H9 (cell line): ENCODE results near the gene AKT1. TPM values are rescaled to one million over a fixed set of nuclear protein-coding genes. Genes with fewer than 3 reads are reported as not detected.

Experiments used
- DNase-seq: peaks from one replicate; pipeline ENCODE4 v3.0.0-alpha.2; 2017
- H2AFZ ChIP-seq: one replicate; pipeline ENCODE4 v1.6.1; 2013; ENCODE audit warnings: mild to moderate bottlenecking, low read length, control low read depth, moderate library complexity
- H2AK5ac ChIP-seq: 2 replicates; pipeline ENCODE4 v1.6.1; 2013; ENCODE audit warnings: low read length, control low read depth, mixed read lengths; ENCODE audit not compliant: insufficient read length
- H2BK120ac ChIP-seq: one replicate; pipeline ENCODE4 v1.6.1; 2013; ENCODE audit warnings: low read depth, mild to moderate bottlenecking, low read length, control low read depth, inconsistent platforms; ENCODE audit not compliant: poor library complexity, severe bottlenecking
- H2BK12ac ChIP-seq: 2 replicates; pipeline ENCODE4 v1.6.1; 2013; ENCODE audit warnings: low read length, control low read depth, mixed read lengths, low read depth; ENCODE audit not compliant: insufficient read length
- H2BK15ac ChIP-seq: 2 replicates; pipeline ENCODE4 v1.6.1; 2013; ENCODE audit warnings: low read depth, low read length, control low read depth
- H2BK20ac ChIP-seq: one replicate; pipeline ENCODE4 v1.6.1; 2013; ENCODE audit warnings: low read depth, mild to moderate bottlenecking, low read length, control low read depth, inconsistent platforms; ENCODE audit not compliant: poor library complexity, severe bottlenecking
- H2BK5ac ChIP-seq: 2 replicates; pipeline ENCODE4 v1.6.1; 2013; ENCODE audit warnings: low read length, control low read depth, mixed read lengths; ENCODE audit not compliant: insufficient read length
- H3K14ac ChIP-seq: 2 replicates; pipeline ENCODE4 v1.6.1; 2013; ENCODE audit warnings: low read length, control low read depth; ENCODE audit not compliant: insufficient read depth
- H3K18ac ChIP-seq: 2 replicates; pipeline ENCODE4 v1.6.1; 2013; ENCODE audit warnings: low read depth, mild to moderate bottlenecking, mixed read lengths, low read length, control low read depth; ENCODE audit not compliant: insufficient read length
- H3K23ac ChIP-seq: 2 replicates; pipeline ENCODE4 v1.6.1; 2013; ENCODE audit warnings: low read length, control low read depth, mixed read lengths, low read depth; ENCODE audit not compliant: insufficient read length
- H3K23me2 ChIP-seq: 2 replicates; pipeline ENCODE4 v1.6.1; 2013; ENCODE audit warnings: low read depth, mild to moderate bottlenecking, mixed read lengths, low read length, control low read depth; ENCODE audit not compliant: insufficient read length, poor library complexity, severe bottlenecking
- H3K27ac ChIP-seq: 2 replicates; pipeline ENCODE4 v1.5.1; 2013; ENCODE audit warnings: low read length, control low read depth, mixed read lengths, low read depth; ENCODE audit not compliant: insufficient read length
- H3K27me3 ChIP-seq: 2 replicates; pipeline ENCODE4 v1.6.1; 2013; ENCODE audit warnings: low read length, control low read depth, inconsistent platforms; ENCODE audit not compliant: insufficient read depth
- H3K4ac ChIP-seq: 2 replicates; pipeline ENCODE4 v1.6.1; 2013; ENCODE audit warnings: low read depth, mild to moderate bottlenecking, control low read depth, inconsistent platforms, low read length, moderate library complexity
- H3K4me1 ChIP-seq: 2 replicates; pipeline ENCODE4 v1.6.1; 2013; ENCODE audit warnings: low read length, control low read depth, inconsistent platforms; ENCODE audit not compliant: insufficient read depth
- H3K4me2 ChIP-seq: 2 replicates; pipeline ENCODE4 v1.6.1; 2013; ENCODE audit warnings: low read length, control low read depth, mixed read lengths; ENCODE audit not compliant: insufficient read length, insufficient read depth
- H3K56ac ChIP-seq: 2 replicates; pipeline ENCODE4 v1.6.1; 2013; ENCODE audit warnings: low read depth, mild to moderate bottlenecking, mixed read lengths, low read length, control low read depth; ENCODE audit not compliant: insufficient read length
- H3K79me1 ChIP-seq: 2 replicates; pipeline ENCODE4 v1.6.1; 2013; ENCODE audit warnings: low read depth, mild to moderate bottlenecking, moderate library complexity, low read length, control low read depth, inconsistent platforms; ENCODE audit not compliant: insufficient read depth, poor library complexity, severe bottlenecking
- H3K79me2 ChIP-seq: 2 replicates; pipeline ENCODE4 v1.6.1; 2013; ENCODE audit warnings: low read length, control low read depth, inconsistent platforms; ENCODE audit not compliant: insufficient read depth
- H3K9ac ChIP-seq: 2 replicates; pipeline ENCODE4 v1.6.1; 2013; ENCODE audit warnings: low read length, control low read depth, mixed read lengths; ENCODE audit not compliant: insufficient read length; ENCODE audit errors: extremely low read depth
- H3K9me3 ChIP-seq: one replicate; pipeline ENCODE4 v1.6.1; 2013; ENCODE audit warnings: low read depth, low read length, inconsistent platforms; ENCODE audit not compliant: control insufficient read depth
- H3T11ph ChIP-seq: one replicate; pipeline ENCODE4 v1.6.1; 2013; ENCODE audit warnings: mild to moderate bottlenecking, low read length, control low read depth, inconsistent platforms
- H4K20me1 ChIP-seq: one replicate; pipeline ENCODE4 v1.6.1; 2013; ENCODE audit not compliant: control insufficient read depth, insufficient read length, insufficient read depth
- H4K5ac ChIP-seq: 2 replicates; pipeline ENCODE4 v1.6.1; 2013; ENCODE audit warnings: low read depth, mild to moderate bottlenecking, mixed read lengths, low read length, control low read depth; ENCODE audit not compliant: insufficient read length
- H4K8ac ChIP-seq: replicated peaks from 2 replicates; pipeline ENCODE4 v1.6.1; 2013; ENCODE audit warnings: low read length, control low read depth, mixed read lengths, low read depth; ENCODE audit not compliant: insufficient read length
- H4K91ac ChIP-seq: 2 replicates; pipeline ENCODE4 v1.6.1; 2013; ENCODE audit warnings: low read depth, mild to moderate bottlenecking, moderate library complexity, mixed read lengths, low read length, control low read depth; ENCODE audit not compliant: insufficient read length
- H3K27ac Mint-ChIP-seq, 3 experiments: 2 replicates in 2 of 3; 3 replicates in 1 of 3; pipeline ENCODE4 v1.8.0; 2020 to 2021; ENCODE audit warnings: mixed read lengths in 3 of 3, mild to moderate bottlenecking in 1 of 3, moderate library complexity in 1 of 3
- H3K27me3 Mint-ChIP-seq: 2 replicates; pipeline ENCODE4 v1.8.0; 2021; ENCODE audit warnings: low read depth, mild to moderate bottlenecking, moderate library complexity, mixed read lengths
- H3K36me3 Mint-ChIP-seq, 3 experiments: 2 replicates in 2 of 3; 3 replicates in 1 of 3; pipeline ENCODE4 v1.8.0; 2020 to 2021; ENCODE audit warnings: low read depth in 3 of 3, mixed read lengths in 3 of 3; ENCODE audit not compliant: insufficient read depth in 1 of 3
- H3K4me1 Mint-ChIP-seq, 2 experiments: 2 replicates each; pipeline ENCODE4 v1.8.0; 2020; ENCODE audit warnings: mixed read lengths in 2 of 2
- H3K4me3 Mint-ChIP-seq, 2 experiments: 2 replicates in 1 of 2; 3 replicates in 1 of 2; pipeline ENCODE4 v1.8.0; 2020 to 2021; ENCODE audit warnings: mild to moderate bottlenecking in 2 of 2, mixed read lengths in 2 of 2, moderate library complexity in 1 of 2
- H3K9me3 Mint-ChIP-seq, 2 experiments: 2 replicates in 1 of 2; 3 replicates in 1 of 2; pipeline ENCODE4 v1.8.0; 2020; ENCODE audit warnings: mild to moderate bottlenecking in 2 of 2, mixed read lengths in 2 of 2, moderate library complexity in 1 of 2
- CTCF ChIP-seq: fragments of 200-600 bp; sonication (generic); conservative IDR thresholded peaks from 3 replicates; pipeline ENCODE4 v1.8.0; 2021; ENCODE audit warnings: antibody characterized with exemption, mild to moderate bottlenecking
- WGBS: extraction: QIAGEN DNeasy Blood & Tissue Kit; methylation state at CpG from one replicate; pipeline ENCODE4 v1.1.7; 2013; ENCODE audit warnings: missing lambda C conversion rate, low lambda C conversion rate, mixed read lengths; ENCODE audit not compliant: insufficient read length; ENCODE audit errors: extremely low coverage; 5-methylcytosine and 5-hydroxymethylcytosine counted together
- total RNA-seq: library from RNA; stranded (reverse); gene quantifications from 2 replicates; pipeline ENCODE4 v1.2.1, GENCODE V29; 2021

Gene AKT1
- total RNA-seq, 1 experiment from 2014 or later = 101 TPM

GRCh38 chr14:104785708-104786080, 9.9 kb downstream of the AKT1 start:
- WGBS = no CpG with 5 or more reads among the region's 13 CpGs
- TF ChIP-seq CTCF = no peak
- no peak overlapping the region for H4K91ac ChIP-seq
- H3K79me1 ChIP-seq = no peaks in the 10 kb centered on the region
- H3K4me1 ChIP-seq = no peaks in the 10 kb centered on the region
- H3K79me2 ChIP-seq = no peaks in the 10 kb centered on the region; the same call in 1 of the 2 replicates
- H4K20me1 ChIP-seq = no peaks in the 10 kb centered on the region
- no peak for DNase-seq
- H2BK20ac ChIP-seq = no peak overlapping the region
- H3K27ac ChIP-seq = no peak overlapping the region
- peaks cover 0 to 12% (median 5%) of the 10 kb centered on the region in 3 experiments; a peak in 2 of 7 replicates for H3K36me3 Mint-ChIP-seq
- no peaks in the 10 kb centered on the region for H3K9me3 Mint-ChIP-seq
- no peak overlapping the region for H4K5ac ChIP-seq
- H3K9me3 ChIP-seq = no peaks in the 10 kb centered on the region
- no peak overlapping the region for H3T11ph ChIP-seq
- no peaks in the 10 kb centered on the region for H3K4me1 Mint-ChIP-seq
- no peak overlapping the region for H2AFZ ChIP-seq
- H2BK15ac ChIP-seq = no peak overlapping the region
- no peaks in the 10 kb centered on the region for H3K27me3 ChIP-seq
- no peak overlapping the region for H4K8ac ChIP-seq
- no peak overlapping the region for H3K18ac ChIP-seq
- H3K23ac ChIP-seq = no peak overlapping the region
- H2BK12ac ChIP-seq = no peak overlapping the region
- H3K14ac ChIP-seq = no peak overlapping the region
- H3K23me2 ChIP-seq = no peaks in the 10 kb centered on the region
- no peak overlapping the region for H3K4me3 Mint-ChIP-seq
- no peak overlapping the region for H2BK5ac ChIP-seq
- no peak overlapping the region for H3K9ac ChIP-seq
- H3K4me2 ChIP-seq = no peak overlapping the region
- H2BK120ac ChIP-seq = no peak overlapping the region
- H3K27me3 Mint-ChIP-seq = no peaks in the 10 kb centered on the region
- H3K4ac ChIP-seq = no peak overlapping the region
- no peak overlapping the region for H2AK5ac ChIP-seq
- H3K56ac ChIP-seq = no peak overlapping the region
- H3K27ac Mint-ChIP-seq = peak overlapping the region in 1 of 3 experiments; percentile 35; a peak in 1 of 7 replicates
